GM19455 (cell line): Measurements from ENCODE around the gene SEC22C.
"Not testable (repeated sequence)": the region's sequence is repeated elsewhere in the genome, so short reads cannot be mapped to it uniquely, and the experiment has no call there.

Experiments used
- ATAC-seq: cut with Tn5 transposase; IDR thresholded peaks from one replicate; pipeline ENCODE4 v1.9.1; 2021; ENCODE audit not compliant: unreplicated experiment

The SEC22C gene

GRCh38 chr3:42581709-42582473, at the start of gene SEC22C:
TSS of gene SEC22C (minus strand) at chr3:42581967. CDS start at chr3:42569046, 12,921 bp downstream.
- ATAC-seq = peak; percentile 88

- no peak for ATAC-seq
Measured at GRCh38 chr3:42613462-42613861, 31.7 kb upstream of the SEC22C start.

GRCh38 chr3:42612928-42613327, 31.2 kb upstream of the SEC22C start:
- no peak for ATAC-seq

GRCh38 chr3:42612217-42612616, 30.4 kb upstream of the SEC22C start:
- no peak for ATAC-seq

GRCh38 chr3:42610976-42611375, 29.2 kb upstream of the SEC22C start:
- ATAC-seq = no peak

- no peak for ATAC-seq
Measured at GRCh38 chr3:42608581-42608980, 26.8 kb upstream of the SEC22C start.

GRCh38 chr3:42605546-42606173, 23.9 kb upstream of the SEC22C start:
- ATAC-seq = no peak

- no peak for ATAC-seq
Measured at GRCh38 chr3:42602961-42603360, 21.2 kb upstream of the SEC22C start.

- ATAC-seq = no peak
Measured at GRCh38 chr3:42601896-42602581, 20.3 kb upstream of the SEC22C start.

- peak; percentile 27 for ATAC-seq
Measured at GRCh38 chr3:42600958-42601675, 19.4 kb upstream of the SEC22C start.

- ATAC-seq = peak; percentile 86
Measured at GRCh38 chr3:42600111-42600957, 18.6 kb upstream of the SEC22C start, which contains the start of gene NKTR. TSS of gene NKTR (plus strand) at chr3:42600686. CDS start at chr3:42601007, 321 bp downstream.

- ATAC-seq = not testable (repeated sequence)
Measured at GRCh38 chr3:42597098-42597497, 15.3 kb upstream of the SEC22C start.

GRCh38 chr3:42595682-42596081, 13.9 kb upstream of the SEC22C start:
- ATAC-seq = no peak

GRCh38 chr3:42593635-42594034, 11.9 kb upstream of the SEC22C start:
- no peak for ATAC-seq

- no peak for ATAC-seq
Measured at GRCh38 chr3:42591811-42592210, 10.0 kb upstream of the SEC22C start.

GRCh38 chr3:42590989-42591756, 9.4 kb upstream of the SEC22C start:
- no peak for ATAC-seq

GRCh38 chr3:42589382-42590109, 7.8 kb upstream of the SEC22C start:
- no peak for ATAC-seq

GRCh38 chr3:42588625-42589024, 6.9 kb upstream of the SEC22C start:
- ATAC-seq = no peak
